Measurements from ENCODE around the gene COQ6. TPM values are rescaled to one million over a fixed set of nuclear protein-coding genes. Genes with fewer than 3 reads are reported as not detected.

COQ6 gene
- total RNA-seq, 1 donor from 2014 or later, result 19.7 TPM

GRCh38 chr14:73961192-73961591 is 11.1 kb downstream of the COQ6 start:
- no peaks in the 10 kb centered on the region for H3K9me3 Mint-ChIP-seq
- Histone ChIP-seq H2AFZ (replicated peaks) (no peak overlapping the region), H3K4me2 (no peak overlapping the region), H3K36me3 (no peaks in the 10 kb centered on the region), H3K4me3 (no peak overlapping the region), H3K4me1 (no peaks in the 10 kb centered on the region), H3K27me3 (no peaks in the 10 kb centered on the region), H4K20me1 (ENCODE audit: low read depth) (no peaks in the 10 kb centered on the region), H3F3A (ENCODE audit: low read depth) (peaks cover 10% of the 10 kb centered on the region), H3K79me2 (ENCODE audit: low read depth) (no peaks in the 10 kb centered on the region), H3K27ac (no peak overlapping the region), H3K9me3 (ENCODE audit: low read depth) (no peaks in the 10 kb centered on the region), H3K9ac (no peak overlapping the region)
- no peaks in the 10 kb centered on the region for H3K27me3 Mint-ChIP-seq (ENCODE audit: insufficient read depth, low read depth)
- TF ChIP-seq EZH2 (IDR thresholded peaks at IDR 0.05) (no peak), EZH2phosphoT487 (IDR thresholded peaks at IDR 0.05) (no peak), CTCF (IDR thresholded peaks at IDR 0.05) (no peak)
- no peak overlapping the region for H3K4me3 Mint-ChIP-seq
- no peak for DNase-seq (ENCODE audit: low spot score)
- H3K27ac Mint-ChIP-seq, result no peak overlapping the region
- H3K4me1 Mint-ChIP-seq, result no peaks in the 10 kb centered on the region
- H3K36me3 Mint-ChIP-seq, result peaks cover 21% of the 10 kb centered on the region

- H4K20me1 ChIP-seq (ENCODE audit: low read depth), result no peaks in the 10 kb centered on the region
- H3K9ac ChIP-seq, result no peak overlapping the region
- H3K27ac ChIP-seq, result no peak overlapping the region
- H3K4me2 ChIP-seq, result no peak overlapping the region
- no peaks in the 10 kb centered on the region for H3K79me2 ChIP-seq (ENCODE audit: low read depth)
- H3K4me3 ChIP-seq, result no peak overlapping the region
- no peaks in the 10 kb centered on the region for H3K4me1 Mint-ChIP-seq
- no peak overlapping the region for H3K4me3 Mint-ChIP-seq
- no peaks in the 10 kb centered on the region for H3K4me1 ChIP-seq
- peaks cover 2% of the 10 kb centered on the region for H3K27me3 Mint-ChIP-seq (ENCODE audit: insufficient read depth, low read depth)
- no peaks in the 10 kb centered on the region for H3K9me3 ChIP-seq (ENCODE audit: low read depth)
- no peak overlapping the region for H3K27ac Mint-ChIP-seq
- no peaks in the 10 kb centered on the region for H3K27me3 ChIP-seq
- TF ChIP-seq EZH2 (IDR thresholded peaks at IDR 0.05) (no peak), EZH2phosphoT487 (IDR thresholded peaks at IDR 0.05) (no peak), CTCF (IDR thresholded peaks at IDR 0.05) (no peak)
- DNase-seq (ENCODE audit: low spot score), result no peak
- no peaks in the 10 kb centered on the region for H3K9me3 Mint-ChIP-seq
- no peaks in the 10 kb centered on the region for H3K36me3 ChIP-seq
- peaks cover 10% of the 10 kb centered on the region for H3F3A ChIP-seq (ENCODE audit: low read depth)
- H3K36me3 Mint-ChIP-seq, result peaks cover 22% of the 10 kb centered on the region
- no peak overlapping the region for H2AFZ ChIP-seq (replicated peaks)
These were observed 15.1 kb downstream of the COQ6 start for GRCh38 chr14:73965216-73965615.

- Mint-ChIP-seq H3K4me3 (no peak overlapping the region), H3K4me1 (no peaks in the 10 kb centered on the region), H3K27me3 (ENCODE audit: insufficient read depth, low read depth) (peaks cover 2% of the 10 kb centered on the region), H3K9me3 (no peaks in the 10 kb centered on the region), H3K27ac (no peak overlapping the region), H3K36me3 (peaks cover 8% of the 10 kb centered on the region)
- TF ChIP-seq CTCF (IDR thresholded peaks at IDR 0.05) (no peak), EZH2phosphoT487 (IDR thresholded peaks at IDR 0.05) (no peak), EZH2 (IDR thresholded peaks at IDR 0.05) (no peak)
- no peaks in the 10 kb centered on the region for H4K20me1 ChIP-seq (ENCODE audit: low read depth)
- H3K4me3 ChIP-seq, result no peak overlapping the region
- no peaks in the 10 kb centered on the region for H3K27me3 ChIP-seq
- peaks cover 9% of the 10 kb centered on the region for H3F3A ChIP-seq (ENCODE audit: low read depth)
- no peak overlapping the region for H3K27ac ChIP-seq
- H3K36me3 ChIP-seq, result no peaks in the 10 kb centered on the region
- H3K4me1 ChIP-seq, result no peaks in the 10 kb centered on the region
- no peak overlapping the region for H3K9ac ChIP-seq
- no peaks in the 10 kb centered on the region for H3K79me2 ChIP-seq (ENCODE audit: low read depth)
- no peak overlapping the region for H3K4me2 ChIP-seq
- H2AFZ ChIP-seq (replicated peaks), result no peak overlapping the region
- DNase-seq (ENCODE audit: low spot score), result no peak
- H3K9me3 ChIP-seq (ENCODE audit: low read depth), result no peaks in the 10 kb centered on the region
These were observed 18.8 kb downstream of the COQ6 start for GRCh38 chr14:73968885-73969284.
